Thyroid gland (tissue), 4 donors: Measurements from ENCODE around the gene CCDC87. TPM values are rescaled to one million over a fixed set of nuclear protein-coding genes. Genes with fewer than 3 reads are reported as not detected.
"Not testable (repeated sequence)": the region's sequence is repeated elsewhere in the genome, so short reads cannot be mapped to it uniquely, and the experiment has no call there.

Source experiments
- DNase-seq, 2 donors: peaks; one replicate each; pipeline ENCODE4 v3.0.0-alpha.2; 2019
- H3K27ac ChIP-seq, 3 donors: fragments of 200-600 bp; sonication (generic); 1 replicate in 2 of 3; 2 replicates in 1 of 3; pipeline ENCODE4 v1.5.1; 2016 to 2019; ENCODE audit warnings: mild to moderate bottlenecking in 1 of 3, moderate library complexity in 1 of 3
- H3K27me3 ChIP-seq: fragments of 200-600 bp; sonication (generic); one replicate; pipeline ENCODE4 v1.5.1; 2019
- H3K36me3 ChIP-seq, 2 donors: fragments of 200-600 bp; sonication (generic); one replicate each; pipeline ENCODE4 v1.5.1; 2016 to 2019
- H3K4me1 ChIP-seq, 2 donors: fragments of 200-600 bp; sonication (generic); one replicate each; pipeline ENCODE4 v1.5.1; 2017 to 2019
- H3K4me3 ChIP-seq, 3 donors: fragments of 200-600 bp; sonication (generic); replicated peaks in 1 of 3; 1 replicate in 2 of 3; 2 replicates in 1 of 3; pipeline ENCODE4 v1.5.1; 2016; ENCODE audit warnings: mild to moderate bottlenecking in 1 of 3
- H3K9me3 ChIP-seq: fragments of 200-600 bp; sonication (generic); one replicate; pipeline ENCODE4 v1.5.1; 2017
- POLR2A ChIP-seq, 2 donors: fragments of 450-650 bp; IDR thresholded peaks; one replicate each; pipeline ENCODE4 v1.6.1; 2017; ENCODE audit warnings: antibody characterized with exemption in 2 of 2, mild to moderate bottlenecking in 2 of 2, moderate library complexity in 1 of 2
- WGBS, 2 donors: methylation state at CpG; one replicate each; pipeline ENCODE4 v1.1.5; 2017; 5-methylcytosine and 5-hydroxymethylcytosine counted together
- intact Hi-C: fragments of 100-400 bp; cut with DNase I; formaldehyde crosslinking; loops from one replicate; pipeline ENCODE4 v1.15.1; 2023
- total RNA-seq, 4 donors: library from RNA; depleted of rRNA; stranded (reverse); fragments of >200 nt; gene quantifications; one replicate each; pipeline ENCODE4 v1.2.3, GENCODE V29; 2016
- TF ChIP-seq, protein P1 (sequence below), 6 experiments: fragments of 200-600 bp in 3 of 6; fragments of 450-650 bp in 3 of 6; sonication (generic) in 3 of 6; IDR thresholded peaks; one replicate each; pipeline ENCODE4 v1.5.1; 2016 to 2019; ENCODE audit warnings: antibody characterized with exemption in 6 of 6, mild to moderate bottlenecking in 2 of 6, inconsistent platforms in 1 of 6, moderate library complexity in 1 of 6

Gene CCDC87, protein sequence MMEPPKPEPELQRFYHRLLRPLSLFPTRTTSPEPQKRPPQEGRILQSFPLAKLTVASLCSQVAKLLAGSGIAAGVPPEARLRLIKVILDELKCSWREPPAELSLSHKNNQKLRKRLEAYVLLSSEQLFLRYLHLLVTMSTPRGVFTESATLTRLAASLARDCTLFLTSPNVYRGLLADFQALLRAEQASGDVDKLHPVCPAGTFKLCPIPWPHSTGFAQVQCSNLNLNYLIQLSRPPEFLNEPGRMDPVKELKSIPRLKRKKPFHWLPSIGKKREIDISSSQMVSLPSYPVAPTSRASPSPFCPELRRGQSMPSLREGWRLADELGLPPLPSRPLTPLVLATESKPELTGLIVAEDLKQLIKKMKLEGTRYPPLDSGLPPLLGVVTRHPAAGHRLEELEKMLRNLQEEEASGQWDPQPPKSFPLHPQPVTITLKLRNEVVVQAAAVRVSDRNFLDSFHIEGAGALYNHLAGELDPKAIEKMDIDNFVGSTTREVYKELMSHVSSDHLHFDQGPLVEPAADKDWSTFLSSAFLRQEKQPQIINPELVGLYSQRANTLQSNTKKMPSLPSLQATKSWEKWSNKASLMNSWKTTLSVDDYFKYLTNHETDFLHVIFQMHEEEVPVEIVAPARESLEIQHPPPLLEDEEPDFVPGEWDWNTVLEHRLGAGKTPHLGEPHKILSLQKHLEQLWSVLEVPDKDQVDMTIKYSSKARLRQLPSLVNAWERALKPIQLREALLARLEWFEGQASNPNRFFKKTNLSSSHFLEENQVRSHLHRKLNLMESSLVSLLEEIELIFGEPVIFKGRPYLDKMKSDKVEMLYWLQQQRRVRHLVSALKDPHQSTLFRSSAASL
- 1 to 10 TPM in 2 of 4 donors, under 1 TPM in 2; 0.92 to 2.1 (median 1.1) TPM for total RNA-seq

DNA sequence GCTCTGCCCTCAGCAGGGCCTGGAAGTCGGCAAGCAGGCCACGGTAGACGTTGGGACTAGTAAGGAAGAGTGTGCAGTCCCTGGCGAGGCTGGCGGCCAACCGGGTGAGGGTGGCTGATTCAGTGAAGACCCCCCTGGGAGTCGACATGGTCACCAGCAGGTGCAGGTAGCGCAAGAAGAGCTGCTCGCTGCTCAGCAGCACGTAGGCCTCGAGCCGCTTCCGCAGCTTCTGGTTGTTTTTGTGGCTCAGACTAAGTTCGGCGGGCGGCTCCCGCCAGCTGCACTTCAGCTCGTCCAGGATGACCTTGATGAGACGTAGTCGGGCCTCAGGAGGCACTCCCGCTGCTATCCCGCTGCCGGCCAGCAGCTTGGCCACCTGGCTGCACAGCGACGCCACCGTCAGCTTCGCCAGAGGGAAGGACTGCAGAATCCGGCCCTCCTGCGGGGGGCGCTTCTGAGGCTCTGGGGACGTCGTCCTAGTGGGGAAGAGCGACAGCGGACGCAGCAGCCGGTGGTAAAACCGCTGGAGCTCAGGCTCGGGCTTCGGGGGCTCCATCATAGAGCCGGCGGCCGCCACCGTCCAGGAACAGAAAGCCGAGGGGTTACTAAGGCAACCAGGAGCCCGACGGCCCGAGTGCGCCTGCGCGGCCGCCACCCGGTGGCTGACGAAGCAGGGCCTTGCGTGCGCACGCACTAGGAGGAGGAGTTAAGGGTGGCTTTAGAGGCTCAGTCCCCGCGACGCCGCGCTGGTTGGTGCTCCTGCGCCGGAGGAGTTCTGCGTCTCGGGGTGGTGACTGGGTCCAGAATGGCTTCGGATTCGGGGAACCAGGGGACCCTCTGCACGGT lies at the start of gene CCDC87, which contains the start of gene CCS:
Gene CCDC87 (minus strand): TSS at position 607 of the 846 bp plus-strand sequence. CDS start 48 bp downstream, at position 559.
Gene CCS (plus strand): TSS at position 729 of the 846 bp plus-strand sequence. CDS start 77 bp downstream, at position 806.
- Histone ChIP-seq H3K27me3 (no peaks in the 10 kb centered on the region), H3K4me1 (peaks cover 25 to 32% of the 10 kb centered on the region in 2 donors), H3K9me3 (no peaks in the 10 kb centered on the region), H3K36me3 (no peaks in the 10 kb centered on the region), H3K4me3 (peak within 1 kb of the TSS; percentile 35 to 66 (median 56)), H3K27ac (peak within 1 kb of the TSS; percentile 55 to 72 (median 66))
- WGBS, 2 donors = 3 to 35% methylated on average over 21 to 35 of the region's 68 CpGs
- intact Hi-C loops = no loop called here
- TF ChIP-seq, protein P1, sequence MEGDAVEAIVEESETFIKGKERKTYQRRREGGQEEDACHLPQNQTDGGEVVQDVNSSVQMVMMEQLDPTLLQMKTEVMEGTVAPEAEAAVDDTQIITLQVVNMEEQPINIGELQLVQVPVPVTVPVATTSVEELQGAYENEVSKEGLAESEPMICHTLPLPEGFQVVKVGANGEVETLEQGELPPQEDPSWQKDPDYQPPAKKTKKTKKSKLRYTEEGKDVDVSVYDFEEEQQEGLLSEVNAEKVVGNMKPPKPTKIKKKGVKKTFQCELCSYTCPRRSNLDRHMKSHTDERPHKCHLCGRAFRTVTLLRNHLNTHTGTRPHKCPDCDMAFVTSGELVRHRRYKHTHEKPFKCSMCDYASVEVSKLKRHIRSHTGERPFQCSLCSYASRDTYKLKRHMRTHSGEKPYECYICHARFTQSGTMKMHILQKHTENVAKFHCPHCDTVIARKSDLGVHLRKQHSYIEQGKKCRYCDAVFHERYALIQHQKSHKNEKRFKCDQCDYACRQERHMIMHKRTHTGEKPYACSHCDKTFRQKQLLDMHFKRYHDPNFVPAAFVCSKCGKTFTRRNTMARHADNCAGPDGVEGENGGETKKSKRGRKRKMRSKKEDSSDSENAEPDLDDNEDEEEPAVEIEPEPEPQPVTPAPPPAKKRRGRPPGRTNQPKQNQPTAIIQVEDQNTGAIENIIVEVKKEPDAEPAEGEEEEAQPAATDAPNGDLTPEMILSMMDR (IDR thresholded peaks at IDR 0.05) = peak in 5 of 6 experiments; percentile 46 to 69 (median 61)
- TF ChIP-seq POLR2A (IDR thresholded peaks at IDR 0.05) = peak; percentile 26 to 93
- peak; percentile 98 for DNase-seq

DNA sequence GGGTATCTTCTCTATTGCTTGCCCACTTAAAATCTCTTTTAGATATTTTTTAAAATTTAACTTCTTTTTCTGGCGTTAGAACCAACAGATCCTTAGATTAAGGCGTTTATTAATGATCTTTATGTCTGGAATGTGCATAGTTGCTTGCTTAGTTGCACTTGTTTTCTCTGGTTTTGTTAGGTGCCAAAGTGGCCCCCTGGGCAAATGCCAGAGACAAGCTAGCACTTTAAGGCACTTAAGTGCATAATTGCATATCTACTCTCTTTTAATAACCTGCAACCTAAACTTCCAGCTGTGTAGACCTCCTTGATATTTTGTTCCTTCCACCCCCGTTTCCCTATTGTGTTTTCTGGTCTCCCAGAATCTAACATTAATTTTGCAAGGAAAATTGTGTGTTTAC lies 49.0 kb upstream of the CCDC87 start:
- peaks cover 52 to 73% of the 10 kb centered on the region in 2 donors for H3K4me1 ChIP-seq
- H3K9me3 ChIP-seq = no peaks in the 10 kb centered on the region
- WGBS, 2 donors = 11 to 14% methylated on average over 3 of the region's 3 CpGs
- no peak for TF ChIP-seq POLR2A (IDR thresholded peaks at IDR 0.05)
- TF ChIP-seq, protein P1 (IDR thresholded peaks at IDR 0.05) = no peak
- H3K4me3 ChIP-seq = peak overlapping the region in 1 of 3 donors; percentile 6
- peak; percentile 42 to 48 for DNase-seq
- H3K36me3 ChIP-seq = peaks cover 33 to 49% of the 10 kb centered on the region in 2 donors
- H3K27me3 ChIP-seq = no peaks in the 10 kb centered on the region
- intact Hi-C loops = no loop called here
- no peak overlapping the region for H3K27ac ChIP-seq

DNA sequence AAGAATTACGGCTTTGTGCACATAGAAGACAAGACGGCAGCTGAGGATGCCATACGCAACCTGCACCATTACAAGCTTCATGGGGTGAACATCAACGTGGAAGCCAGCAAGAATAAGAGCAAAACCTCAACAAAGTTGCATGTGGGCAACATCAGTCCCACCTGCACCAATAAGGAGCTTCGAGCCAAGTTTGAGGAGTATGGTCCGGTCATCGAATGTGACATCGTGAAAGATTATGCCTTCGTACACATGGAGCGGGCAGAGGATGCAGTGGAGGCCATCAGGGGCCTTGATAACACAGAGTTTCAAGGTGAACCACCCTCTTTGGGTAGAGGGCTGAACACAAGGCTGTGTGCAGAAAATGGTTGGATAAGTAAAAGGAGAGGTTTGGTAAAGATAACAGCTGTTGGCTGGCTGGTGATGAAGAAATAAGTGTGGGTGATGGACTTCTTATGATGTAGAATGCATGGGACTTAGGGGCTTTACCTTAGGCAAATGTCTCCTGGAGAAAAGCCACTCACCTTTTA lies 47.0 kb upstream of the CCDC87 start:
- not testable (repeated sequence) for DNase-seq, H3K27me3 ChIP-seq, H3K27ac ChIP-seq, H3K9me3 ChIP-seq
- Histone ChIP-seq H3K4me3 (peak overlapping the region in 1 of 3 donors; percentile 78), H3K36me3 (peaks cover 21 to 29% of the 10 kb centered on the region in 2 donors), H3K4me1 (peaks cover 43 to 62% of the 10 kb centered on the region in 2 donors)
- intact Hi-C loops = loop anchor here (2.0 to 5.0 kb wide), 2 partner anchors 23 to 37 kb away; partner anchors contain the start of genes RBM14 and RBM4B
- WGBS, 2 donors = 57 to 60% methylated on average over 10 of the region's 10 CpGs

DNA sequence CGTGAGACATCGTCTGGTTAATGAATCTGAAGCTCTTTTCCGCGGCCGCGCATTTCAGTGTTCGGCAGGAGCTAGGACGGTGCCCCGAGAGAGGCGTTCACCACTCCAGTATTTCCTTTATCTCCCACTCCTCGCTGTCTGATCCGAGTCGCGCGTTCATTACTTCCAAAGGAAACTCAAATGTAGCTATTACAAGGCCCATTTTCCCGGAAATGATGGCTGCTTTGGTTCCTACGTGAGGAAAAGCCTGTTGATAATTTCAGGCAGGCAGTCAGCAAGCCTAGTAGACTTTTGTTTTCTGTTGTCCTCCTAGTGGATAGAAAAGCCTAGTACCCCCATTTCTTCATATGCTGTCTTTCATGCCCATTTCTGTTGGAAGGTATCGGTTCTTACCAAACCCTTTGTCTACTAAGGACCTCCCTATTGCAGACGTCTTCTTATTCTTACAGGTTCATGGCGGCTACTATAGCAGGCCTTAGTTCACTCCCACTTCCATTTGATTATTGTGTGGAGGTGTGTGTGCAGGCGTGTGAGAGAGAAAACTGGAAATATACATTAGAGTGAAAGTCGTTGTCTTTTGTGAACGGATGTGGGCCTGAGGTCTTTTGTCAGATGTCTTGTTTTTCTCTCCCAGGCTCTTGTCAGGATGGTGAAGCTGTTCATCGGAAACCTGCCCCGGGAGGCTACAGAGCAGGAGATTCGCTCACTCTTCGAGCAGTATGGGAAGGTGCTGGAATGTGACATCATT lies 46.4 kb upstream of the CCDC87 start:
- H3K27me3 ChIP-seq = no peaks in the 10 kb centered on the region
- 3 to 4% methylated on average over 27 of the region's 27 CpGs for WGBS, 2 donors
- H3K9me3 ChIP-seq = no peaks in the 10 kb centered on the region
- peak overlapping the region; percentile 38 to 78 (median 42) for H3K4me3 ChIP-seq
- intact Hi-C loops = loop anchor here (2.0 to 5.0 kb wide), 2 partner anchors 22 to 38 kb away; partner anchors contain the start of genes RBM14 and RBM4B
- TF ChIP-seq, protein P1 (IDR thresholded peaks at IDR 0.05) = no peak
- no peak for TF ChIP-seq POLR2A (IDR thresholded peaks at IDR 0.05)
- peaks cover 40 to 58% of the 10 kb centered on the region in 2 donors for H3K4me1 ChIP-seq
- peak overlapping the region; percentile 37 to 89 (median 82) for H3K27ac ChIP-seq
- no peak for DNase-seq
- peaks cover 16 to 24% of the 10 kb centered on the region in 2 donors for H3K36me3 ChIP-seq
